PC-3 (cell line): Measurements from ENCODE around the gene STAG1.

Experiments used
- CTCF ChIP-seq: fragments of 300-600 bp; sonication (generic); conservative IDR thresholded peaks from 2 replicates; pipeline ENCODE4 v1.5.1; 2017; ENCODE audit warnings: antibody characterized with exemption, low read depth, mild to moderate bottlenecking, low read length
- EZH2phosphoT487 ChIP-seq: fragments of 300-600 bp; sonication (generic); IDR thresholded peaks from 2 replicates; pipeline ENCODE4 v1.6.1; 2018; ENCODE audit warnings: mild to moderate bottlenecking, antibody characterized with exemption, low read length, borderline replicate concordance

GRCh38 chr3:136789976-136790375, 37.8 kb upstream of the STAG1 start:
- TF ChIP-seq CTCF: no peak
- no peak for TF ChIP-seq EZH2phosphoT487
